ENCODE measurements around the gene OR10H5.
"Not testable (repeated sequence)": the region's sequence is repeated elsewhere in the genome, so short reads cannot be mapped to it uniquely, and the experiment has no call there.

The OR10H5 gene

GRCh38 chr19:15780610-15781418 is 6.6 kb upstream of the OR10H5 start:
- in situ Hi-C loops (cut with HindIII; ENCODE audit: low pct_unique_long_range_greater_than_20kb, low sequenced_read_pairs): no loop called here
- no peak for TF ChIP-seq JUND (IDR thresholded peaks at IDR 0.05; ENCODE audit: low read depth)
- DNase-seq (ENCODE audit: low read depth in 1 of 2, low spot score in 1 of 2): no peak

GRCh38 chr19:15781661-15782060 is 5.8 kb upstream of the OR10H5 start:
- TF ChIP-seq JUND (IDR thresholded peaks at IDR 0.05; ENCODE audit: low read depth): no peak
- in situ Hi-C loops (cut with HindIII; ENCODE audit: low pct_unique_long_range_greater_than_20kb, low sequenced_read_pairs): no loop called here
- DNase-seq (ENCODE audit: low read depth in 1 of 2, low spot score in 1 of 2): no peak

- TF ChIP-seq JUND (IDR thresholded peaks at IDR 0.05; ENCODE audit: low read depth): no peak
Observed at GRCh38 chr19:15782211-15782610, 5.2 kb upstream of the OR10H5 start.

GRCh38 chr19:15782896-15783295 is 4.6 kb upstream of the OR10H5 start:
- DNase-seq (ENCODE audit: low read depth in 1 of 2, low spot score in 1 of 2); in situ Hi-C loops (cut with HindIII; ENCODE audit: low pct_unique_long_range_greater_than_20kb, low sequenced_read_pairs): not testable (repeated sequence)

More at GRCh38 chr19:15782211-15782610, 5.2 kb upstream of the OR10H5 start:
- no peak for DNase-seq (ENCODE audit: low read depth in 1 of 2, low spot score in 1 of 2)
- in situ Hi-C loops (cut with HindIII; ENCODE audit: low pct_unique_long_range_greater_than_20kb, low sequenced_read_pairs): no loop called here

GRCh38 chr19:15788594-15789270 is 1.3 kb downstream of the OR10H5 start:
- no peak for DNase-seq (ENCODE audit: low read depth in 1 of 2, low spot score in 1 of 2)

GRCh38 chr19:15790096-15790495 is 2.6 kb downstream of the OR10H5 start:
- in situ Hi-C loops (cut with HindIII; ENCODE audit: low pct_unique_long_range_greater_than_20kb, low sequenced_read_pairs): no loop called here
- no peak for TF ChIP-seq JUND (IDR thresholded peaks at IDR 0.05; ENCODE audit: low read depth)
- peak in 1 of 2 experiments; percentile 27 for DNase-seq (ENCODE audit: low read depth in 1 of 2, low spot score in 1 of 2)

More at GRCh38 chr19:15788594-15789270, 1.3 kb downstream of the OR10H5 start:
- TF ChIP-seq JUND (IDR thresholded peaks at IDR 0.05; ENCODE audit: low read depth): no peak
- in situ Hi-C loops (cut with HindIII; ENCODE audit: low pct_unique_long_range_greater_than_20kb, low sequenced_read_pairs): no loop called here

- in situ Hi-C loops (cut with HindIII; ENCODE audit: low pct_unique_long_range_greater_than_20kb, low sequenced_read_pairs); DNase-seq (ENCODE audit: low read depth in 1 of 2, low spot score in 1 of 2): not testable (repeated sequence)
Observed at GRCh38 chr19:15794279-15794678, 6.8 kb downstream of the OR10H5 start.

- in situ Hi-C loops (cut with HindIII; ENCODE audit: low pct_unique_long_range_greater_than_20kb, low sequenced_read_pairs): no loop called here
- TF ChIP-seq JUND (IDR thresholded peaks at IDR 0.05; ENCODE audit: low read depth): no peak
- DNase-seq (ENCODE audit: low read depth in 1 of 2, low spot score in 1 of 2): peak in 1 of 2 experiments; percentile 48
Observed at GRCh38 chr19:15810335-15810734, 22.9 kb downstream of the OR10H5 start.

GRCh38 chr19:15811476-15811875 is 24.0 kb downstream of the OR10H5 start:
- in situ Hi-C loops (cut with HindIII; ENCODE audit: low pct_unique_long_range_greater_than_20kb, low sequenced_read_pairs): no loop called here
- DNase-seq (ENCODE audit: low read depth in 1 of 2, low spot score in 1 of 2): no peak
- TF ChIP-seq JUND (IDR thresholded peaks at IDR 0.05; ENCODE audit: low read depth): no peak

- DNase-seq (ENCODE audit: low read depth in 1 of 2, low spot score in 1 of 2): peak; percentile 18 to 63
- in situ Hi-C loops (cut with HindIII; ENCODE audit: low pct_unique_long_range_greater_than_20kb, low sequenced_read_pairs): no loop called here
- TF ChIP-seq JUND (IDR thresholded peaks at IDR 0.05; ENCODE audit: low read depth): no peak
Observed at GRCh38 chr19:15812060-15812722, 24.7 kb downstream of the OR10H5 start.

GRCh38 chr19:15813916-15814315 is 26.5 kb downstream of the OR10H5 start:
- no peak for DNase-seq (ENCODE audit: low read depth in 1 of 2, low spot score in 1 of 2)
- TF ChIP-seq JUND (IDR thresholded peaks at IDR 0.05; ENCODE audit: low read depth): no peak
- in situ Hi-C loops (cut with HindIII; ENCODE audit: low pct_unique_long_range_greater_than_20kb, low sequenced_read_pairs): no loop called here

GRCh38 chr19:15815306-15815705 is 27.8 kb downstream of the OR10H5 start, which contains the start of gene OR10H1:
Gene OR10H1 (minus strand): TSS chr19:15815664. CDS start chr19:15808037, 7,627 bp downstream.
- TF ChIP-seq JUND (IDR thresholded peaks at IDR 0.05; ENCODE audit: low read depth): no peak
- peak in 1 of 2 experiments; percentile 10 for DNase-seq (ENCODE audit: low read depth in 1 of 2, low spot score in 1 of 2)
- in situ Hi-C loops (cut with HindIII; ENCODE audit: low pct_unique_long_range_greater_than_20kb, low sequenced_read_pairs): no loop called here

GRCh38 chr19:15820646-15821045 is 33.2 kb downstream of the OR10H5 start:
- DNase-seq (ENCODE audit: low read depth in 1 of 2, low spot score in 1 of 2): no peak
- TF ChIP-seq JUND (IDR thresholded peaks at IDR 0.05; ENCODE audit: low read depth): no peak
- in situ Hi-C loops (cut with HindIII; ENCODE audit: low pct_unique_long_range_greater_than_20kb, low sequenced_read_pairs): no loop called here
